Fibroblast of skin of scalp (primary cell): ENCODE data around the gene PINLYP. TPM values are rescaled to one million over a fixed set of nuclear protein-coding genes. Genes with fewer than 3 reads are reported as not detected.
"Not testable (repeated sequence)": the region's sequence is repeated elsewhere in the genome, so short reads cannot be mapped to it uniquely, and the experiment has no call there.

Experiments
- DNase-seq: peaks from one replicate; pipeline ENCODE4 v3.0.0-alpha.2; 2013
- polyA plus RNA-seq, 2 experiments: library from polyadenylated mRNA; unstranded; fragments of 120-200 nt; gene quantifications; one replicate each; pipeline ENCODE4 v1.2.1, GENCODE V29; 2013; ENCODE audit not compliant: insufficient read length in 2 of 2

Gene PINLYP
- 1.3 TPM for polyA plus RNA-seq (2013, experiment 1 of 2; ENCODE audit: insufficient read length)
- 2.3 TPM for polyA plus RNA-seq (2013, experiment 2 of 2; ENCODE audit: insufficient read length)

DNA sequence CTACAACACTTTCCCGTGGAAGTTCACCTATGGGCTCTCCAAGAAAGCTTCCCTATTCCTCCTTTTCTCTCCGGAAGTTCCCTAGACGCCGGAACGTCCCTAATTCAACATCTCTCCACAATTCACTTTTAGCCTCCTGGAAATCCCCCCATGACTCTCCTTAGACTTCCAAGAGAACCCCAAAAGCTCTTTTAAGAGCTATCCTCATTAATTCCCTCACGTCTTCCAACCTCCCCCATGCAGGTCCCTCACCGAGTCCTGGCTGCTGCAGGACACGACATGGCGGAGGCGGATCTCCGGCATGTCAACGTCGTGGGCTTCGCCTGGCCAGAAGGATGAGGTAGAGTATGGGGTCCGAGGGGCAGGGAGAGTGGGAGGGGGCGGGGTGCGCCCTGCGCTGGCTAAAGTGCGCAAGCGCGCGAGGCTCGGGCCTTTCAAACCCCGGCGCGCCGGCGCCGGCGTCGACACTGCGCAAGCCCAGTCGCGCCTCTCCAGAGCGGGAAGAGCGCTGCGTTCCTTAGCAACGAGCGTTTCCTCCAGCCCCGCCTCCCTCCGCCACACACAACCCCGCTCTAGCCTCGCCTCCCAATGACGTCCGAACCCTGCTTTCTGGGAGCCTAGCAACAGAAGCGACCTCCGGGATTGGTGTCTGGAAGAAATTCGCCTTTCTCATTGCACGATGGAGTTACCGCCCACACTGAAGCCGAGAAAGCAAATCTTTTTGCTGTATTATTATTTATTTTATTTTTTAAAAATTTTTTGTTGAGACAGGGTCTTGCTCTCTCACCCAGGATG lies at the start of gene PINLYP, which contains the start of gene XRCC1:
TSS of gene PINLYP (plus strand) at position 646 of the 795 bp plus-strand sequence. CDS start 1,391 bp downstream, outside the sequence.
TSS of gene XRCC1 (minus strand) at position 372 of the 795 bp plus-strand sequence. CDS start at position 303, 69 bp downstream.
- DNase-seq: peak; percentile 99

DNA sequence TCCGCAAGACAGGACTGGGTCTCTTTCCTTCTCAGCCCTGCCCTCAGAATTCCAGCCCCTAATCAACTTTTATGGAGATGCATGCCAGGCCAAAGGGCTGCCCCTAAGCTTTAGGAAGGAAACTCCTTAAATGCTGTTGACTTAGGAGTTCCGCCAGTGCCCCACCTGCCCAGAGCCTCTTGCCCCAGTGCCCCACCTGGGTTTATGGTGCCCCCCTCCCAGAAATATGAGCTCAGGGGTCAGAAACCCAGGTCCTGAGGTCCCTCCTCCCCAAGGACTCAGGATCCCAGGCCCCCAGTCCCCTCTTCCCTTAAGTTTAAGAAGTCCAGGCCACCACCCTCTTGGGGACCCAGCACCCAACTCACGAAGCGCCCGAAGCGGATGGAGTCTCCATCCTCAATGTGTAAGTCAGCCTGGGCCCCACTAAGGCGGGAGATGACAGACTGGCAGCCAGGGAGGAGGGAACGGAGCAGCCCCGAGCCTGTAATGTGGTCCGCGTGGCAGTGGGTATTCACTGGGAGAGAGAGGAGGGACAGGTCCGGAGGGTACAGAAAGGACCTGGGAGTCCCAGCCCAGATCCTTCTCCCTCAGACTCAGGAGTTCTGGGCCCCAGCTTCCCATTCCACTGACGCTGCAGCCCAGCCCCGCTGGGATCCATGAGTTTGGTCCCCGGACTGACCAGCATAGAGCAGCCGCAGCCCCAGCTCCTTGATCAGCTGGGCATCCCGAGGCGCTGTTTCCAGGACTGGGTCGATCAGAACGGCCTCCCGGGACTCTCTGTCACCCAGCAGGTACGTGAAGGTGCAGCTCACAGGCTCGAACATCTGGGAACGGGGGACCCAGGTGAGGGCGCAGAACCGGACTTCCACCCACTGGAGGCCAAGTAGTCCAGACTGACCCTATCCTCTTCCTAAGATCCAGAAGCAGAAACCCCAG lies 49.5 kb upstream of the PINLYP start:
- no peak for DNase-seq

- peak; percentile 54 for DNase-seq
These were observed 48.4 kb upstream of the PINLYP start, which contains the start of gene ETHE1 for GRCh38 chr19:43526884-43527859. ETHE1 (minus strand) TSS chr19:43527201; CDS start chr19:43527177, 24 bp downstream.

GRCh38 chr19:43527860-43528622 lies 47.6 kb upstream of the PINLYP start:
- no peak for DNase-seq

- DNase-seq: no peak
These were observed 43.0 kb upstream of the PINLYP start for GRCh38 chr19:43532571-43532961.

- peak; percentile 97 for DNase-seq
These were observed 42.5 kb upstream of the PINLYP start, which contains the start of gene ZNF575 for GRCh38 chr19:43532962-43533545. ZNF575 (plus strand) TSS chr19:43533188; CDS start chr19:43534423, 1,235 bp downstream.

DNA sequence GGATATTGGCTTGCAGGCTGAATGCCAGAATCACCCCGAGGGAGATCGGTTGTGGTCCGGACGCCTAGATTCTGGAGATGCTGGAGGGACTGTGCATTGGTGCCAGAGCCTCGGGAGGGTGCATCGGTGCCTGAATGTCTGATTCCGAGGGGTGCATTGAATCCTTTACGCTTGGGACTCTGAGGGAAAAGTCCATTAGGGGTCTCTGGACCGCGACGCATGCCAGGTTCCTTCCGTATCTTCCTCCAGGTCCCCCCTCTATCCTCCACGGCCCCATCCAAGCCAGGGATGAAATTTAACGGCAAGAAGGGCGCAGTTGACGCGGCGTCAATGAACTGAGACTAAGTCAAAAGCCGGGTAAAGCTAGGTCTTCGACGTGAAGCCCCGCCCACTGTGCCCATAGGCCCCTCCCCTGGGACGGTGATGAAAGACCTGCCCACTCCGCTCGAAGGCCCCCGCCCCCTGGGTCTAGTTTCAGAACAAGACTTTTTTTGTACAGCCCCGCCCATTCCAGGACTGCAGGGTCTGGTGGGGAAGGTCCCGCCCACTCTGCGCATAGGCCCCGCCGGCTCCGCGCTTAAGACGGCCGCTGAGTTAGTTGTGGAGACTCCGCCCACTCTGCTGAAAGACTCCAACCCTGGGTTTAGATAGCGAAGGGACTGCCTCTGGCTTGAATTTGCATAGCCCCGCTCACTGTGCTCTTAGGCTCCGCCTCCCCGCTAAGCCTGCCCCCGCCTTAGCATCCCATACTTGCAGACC lies 41.9 kb upstream of the PINLYP start:
- DNase-seq: peak; percentile 100

DNA sequence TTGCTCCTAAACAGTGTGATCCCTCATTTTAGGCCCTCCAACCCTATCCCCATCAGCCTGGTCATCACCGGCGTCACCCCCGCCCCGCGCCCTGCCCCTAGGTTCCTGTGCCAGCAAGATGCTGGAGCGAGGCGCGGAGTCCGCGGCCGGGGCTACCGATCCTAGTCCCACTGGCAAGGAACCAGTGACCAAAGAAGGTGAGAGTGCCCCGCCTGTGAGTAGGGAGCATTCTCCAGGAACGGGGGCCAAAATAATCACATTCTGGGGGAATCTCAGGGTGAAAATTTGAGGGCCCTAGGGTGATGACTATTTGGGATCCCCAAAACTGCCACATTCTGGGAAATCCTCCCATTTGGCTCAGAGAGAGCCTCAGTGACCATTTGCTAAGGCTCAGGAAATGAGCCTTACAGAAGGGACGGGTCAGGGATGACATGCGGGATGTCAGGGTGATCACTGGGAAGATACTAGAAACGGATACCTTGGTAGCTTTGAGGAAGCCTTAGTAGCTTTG lies 41.2 kb upstream of the PINLYP start:
- DNase-seq: no peak

- peak; percentile 56 for DNase-seq
These were observed 40.5 kb upstream of the PINLYP start for GRCh38 chr19:43534816-43535761.

GRCh38 chr19:43538922-43539321 lies 36.7 kb upstream of the PINLYP start:
- no peak for DNase-seq

GRCh38 chr19:43540381-43540780 lies 35.2 kb upstream of the PINLYP start:
- DNase-seq: no peak

DNA sequence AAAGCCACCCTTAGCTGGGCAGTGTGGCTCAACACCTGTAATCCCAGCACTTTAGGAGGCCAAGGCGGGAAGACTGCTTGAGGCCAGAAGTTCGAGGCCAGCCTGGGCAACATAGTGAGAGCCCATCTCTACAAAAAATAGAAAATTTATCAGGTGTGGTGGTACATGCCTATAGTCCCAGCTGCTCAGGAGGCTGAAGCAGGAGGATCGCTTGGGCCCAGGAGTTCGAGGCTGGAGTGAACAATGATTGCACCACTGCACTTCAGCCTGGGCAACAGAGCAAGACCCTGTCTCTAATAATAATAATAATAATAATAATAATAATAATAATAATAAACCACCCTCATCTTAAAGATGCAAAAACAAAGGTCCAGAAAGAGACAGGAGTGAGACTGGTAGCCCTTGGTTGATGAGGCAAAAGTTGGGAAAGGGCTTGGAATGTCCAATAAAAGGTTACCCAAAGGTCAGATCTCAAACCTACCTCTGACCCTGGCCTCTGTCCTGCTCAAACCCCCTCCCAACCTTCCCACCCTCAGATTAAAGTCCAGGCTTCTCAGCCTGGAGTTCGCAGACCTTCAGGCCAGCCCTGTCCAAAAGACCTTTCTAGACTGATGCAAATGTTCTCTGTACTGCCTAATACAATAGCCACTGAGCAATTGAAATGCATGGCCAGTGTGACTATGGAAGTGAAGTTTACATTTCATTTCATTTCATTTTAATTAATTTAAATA lies 33.5 kb upstream of the PINLYP start:
- no peak for DNase-seq

GRCh38 chr19:43544077-43544476 lies 31.5 kb upstream of the PINLYP start:
- no peak for DNase-seq

- no peak for DNase-seq
These were observed 30.3 kb upstream of the PINLYP start for GRCh38 chr19:43545276-43545675.

DNA sequence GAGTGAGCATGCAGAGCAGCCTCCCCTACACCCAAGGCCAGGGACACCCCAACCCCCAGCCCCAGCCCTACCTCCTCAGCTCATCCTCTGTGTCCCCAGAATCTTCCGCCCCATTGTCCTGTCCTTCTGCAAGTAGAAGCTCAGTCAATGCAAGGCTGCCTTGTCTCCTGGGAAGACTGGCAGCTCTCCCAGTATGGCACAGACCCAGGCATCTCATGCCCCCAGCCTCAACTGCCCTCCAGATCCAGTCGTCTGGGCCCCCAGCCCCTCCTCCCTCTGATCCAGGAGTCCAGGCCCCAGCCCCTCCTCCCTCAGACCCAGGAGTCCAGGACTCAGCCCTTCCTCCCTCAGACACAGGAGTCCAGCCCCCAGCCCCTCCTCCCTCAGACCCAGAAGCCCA lies 29.6 kb upstream of the PINLYP start:
- DNase-seq: no peak

GRCh38 chr19:43546581-43546980 lies 29.0 kb upstream of the PINLYP start:
- no peak for DNase-seq

DNA sequence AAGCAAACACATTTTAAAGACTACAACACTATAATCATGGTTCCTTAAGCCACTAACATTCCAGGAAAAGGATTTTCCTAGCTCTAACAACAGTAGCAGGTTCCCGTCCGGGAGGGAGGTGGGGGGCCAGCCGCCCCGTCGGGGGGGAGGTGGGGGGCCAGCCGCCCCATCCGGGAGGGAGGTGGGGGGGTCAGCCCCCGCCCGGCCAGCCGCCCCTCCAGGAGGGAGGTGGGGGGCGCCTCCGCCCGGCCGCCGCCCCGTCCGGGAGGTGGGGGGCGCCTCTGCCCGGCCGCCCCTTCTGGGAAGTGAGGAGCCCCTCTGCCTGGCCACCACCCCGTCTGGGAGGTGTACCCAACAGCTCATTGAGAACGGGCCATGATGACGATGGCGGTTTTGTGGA lies 27.7 kb upstream of the PINLYP start:
- not testable (repeated sequence) for DNase-seq
